NCI-H2081 treated with DMSO at 0.1 percent for 48 hours (cell line): Measurements from ENCODE around the gene BTAF1.
A peak's percentile ranks its signal among the peaks of the same experiment; 100 is the strongest.
"Not testable (repeated sequence)": the region's sequence is repeated elsewhere in the genome, so short reads cannot be mapped to it uniquely, and the experiment has no call there.

Source experiments
- DNase-seq: peaks from one replicate; lab custom pipeline; 2025; lab: John Stamatoyannopoulos, UW

Gene BTAF1

DNA sequence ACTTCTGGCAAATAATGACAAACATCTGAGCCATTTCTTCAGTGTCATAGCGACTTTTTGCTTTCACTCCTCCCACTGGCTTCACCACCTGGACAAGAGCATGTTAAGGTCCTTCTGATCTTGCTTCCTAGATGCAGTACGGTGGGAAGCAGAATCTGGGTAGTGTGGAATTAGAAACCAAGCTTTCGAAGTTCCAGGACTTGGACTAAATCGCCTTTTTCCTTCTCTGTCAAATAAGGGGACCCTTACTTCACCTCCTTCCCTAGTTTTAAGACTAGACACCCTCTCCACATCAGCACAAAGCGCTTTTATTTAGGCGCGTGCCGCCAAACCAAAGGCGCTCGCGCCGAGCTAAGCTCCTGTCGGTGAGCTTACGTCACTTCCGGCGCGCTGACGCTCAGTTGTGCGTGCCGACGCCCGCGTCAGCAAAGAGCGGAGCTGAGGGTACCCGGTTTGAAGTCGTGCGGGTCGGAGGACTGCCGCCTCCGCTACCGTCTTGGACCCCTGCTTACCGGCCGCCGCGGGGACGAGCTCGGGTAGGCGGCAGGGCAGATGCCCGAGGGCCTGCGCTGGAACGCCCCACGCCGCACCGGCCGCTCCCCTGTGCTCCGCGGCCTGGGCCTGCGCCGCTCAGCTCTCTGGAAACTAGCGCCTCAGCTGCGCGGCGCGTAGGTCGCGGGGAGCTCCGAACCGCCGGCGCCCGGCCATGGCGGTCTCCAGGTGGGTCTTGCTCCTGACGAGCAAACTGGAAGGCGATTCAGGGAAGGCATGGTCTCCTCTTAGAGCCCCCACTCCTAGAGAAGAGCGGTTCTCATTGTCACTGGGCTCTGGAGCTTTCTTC, at the start of gene BTAF1:
Gene BTAF1 (plus strand): TSS at position 400 of the 841 bp plus-strand sequence. CDS start 307 bp downstream, at position 707.
- DNase-seq: peak; percentile 38

DNA sequence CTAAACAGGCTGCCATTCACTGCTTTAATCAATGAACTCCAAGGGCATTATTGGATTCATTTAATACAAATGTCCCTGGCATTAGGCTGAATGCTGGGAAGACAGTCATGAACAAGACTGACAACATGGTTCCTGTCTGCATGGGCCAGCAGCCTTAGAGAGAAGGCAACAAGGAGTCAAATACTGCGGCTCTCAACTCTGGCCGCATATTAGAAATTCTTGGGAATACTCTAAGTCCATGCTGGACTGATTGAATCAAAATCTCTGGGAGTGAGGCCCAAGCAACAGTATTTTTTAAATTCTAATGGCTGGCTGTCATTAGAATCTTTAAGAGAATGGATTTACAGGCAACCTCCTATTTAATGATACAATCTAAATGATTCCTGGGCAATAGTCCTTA, 48.4 kb upstream of the BTAF1 start:
- no peak for DNase-seq

DNA sequence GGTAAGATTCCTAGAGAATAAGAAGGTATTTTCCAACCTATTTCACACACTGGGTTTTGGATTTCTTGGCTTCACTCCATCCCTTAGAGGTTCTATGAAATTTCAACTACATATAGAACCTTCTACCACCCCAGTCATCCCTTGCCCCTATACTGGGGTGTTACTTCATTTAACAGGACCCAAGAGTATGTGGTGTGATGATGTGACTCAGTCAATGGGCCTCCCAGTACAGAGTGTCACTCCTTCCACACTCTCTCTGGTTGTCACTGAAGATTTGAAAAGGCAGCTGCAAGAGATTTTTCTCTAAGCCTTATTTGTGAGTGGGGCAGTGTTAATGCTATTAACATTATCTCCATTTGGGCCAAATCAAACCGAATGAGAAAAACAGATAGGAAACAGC, 47.8 kb upstream of the BTAF1 start:
- no peak for DNase-seq

DNA sequence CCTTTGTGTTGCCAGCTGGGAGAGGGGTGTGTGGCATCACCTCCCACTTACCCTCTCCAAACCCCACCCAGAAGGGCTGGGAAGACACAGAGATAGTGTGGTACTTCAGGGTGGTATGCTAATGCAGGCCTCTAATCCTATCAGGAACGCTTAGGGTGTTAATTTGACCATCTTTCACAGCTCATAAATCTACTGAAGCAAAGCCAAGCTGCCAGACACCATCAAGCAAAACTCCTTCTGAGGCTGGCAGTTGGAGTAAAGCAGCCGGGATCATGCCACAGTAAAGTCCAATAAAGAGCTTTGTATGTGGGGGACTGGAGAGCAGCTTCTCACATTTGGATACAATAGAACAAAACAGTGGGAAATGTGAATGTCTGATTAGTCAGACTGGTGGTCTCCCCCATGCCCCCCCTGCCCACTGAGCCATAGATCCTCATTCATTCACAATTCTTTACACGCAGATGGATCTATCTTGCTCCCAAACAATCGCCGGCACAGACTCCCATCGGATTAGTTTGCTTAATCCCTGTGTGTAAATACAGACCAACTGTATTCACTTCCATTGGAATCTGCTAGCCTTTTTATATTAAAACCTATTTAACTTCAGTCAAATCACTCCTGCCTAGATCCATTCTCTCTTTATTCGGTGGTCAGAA, 43.9 kb upstream of the BTAF1 start:
- no peak for DNase-seq

DNA sequence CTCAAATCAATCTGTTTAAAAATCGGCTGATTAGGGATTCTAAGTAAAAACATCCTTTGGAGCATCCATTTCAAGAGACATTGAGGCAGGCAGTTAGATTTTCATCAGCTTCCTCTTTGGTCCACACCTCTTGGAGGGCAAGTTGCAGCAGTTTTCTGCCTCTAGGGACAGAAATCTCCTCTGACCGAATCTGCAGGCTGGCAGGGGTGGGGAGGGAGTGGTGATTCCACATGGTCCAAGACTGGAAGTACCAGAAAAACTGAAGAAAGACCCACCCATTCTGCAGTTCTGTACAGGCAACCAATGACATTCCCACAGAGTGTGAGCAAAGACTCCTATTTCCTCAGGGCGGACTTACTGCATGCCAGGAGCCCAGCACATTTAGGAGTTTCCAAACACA, 43.3 kb upstream of the BTAF1 start:
- no peak for DNase-seq

DNA sequence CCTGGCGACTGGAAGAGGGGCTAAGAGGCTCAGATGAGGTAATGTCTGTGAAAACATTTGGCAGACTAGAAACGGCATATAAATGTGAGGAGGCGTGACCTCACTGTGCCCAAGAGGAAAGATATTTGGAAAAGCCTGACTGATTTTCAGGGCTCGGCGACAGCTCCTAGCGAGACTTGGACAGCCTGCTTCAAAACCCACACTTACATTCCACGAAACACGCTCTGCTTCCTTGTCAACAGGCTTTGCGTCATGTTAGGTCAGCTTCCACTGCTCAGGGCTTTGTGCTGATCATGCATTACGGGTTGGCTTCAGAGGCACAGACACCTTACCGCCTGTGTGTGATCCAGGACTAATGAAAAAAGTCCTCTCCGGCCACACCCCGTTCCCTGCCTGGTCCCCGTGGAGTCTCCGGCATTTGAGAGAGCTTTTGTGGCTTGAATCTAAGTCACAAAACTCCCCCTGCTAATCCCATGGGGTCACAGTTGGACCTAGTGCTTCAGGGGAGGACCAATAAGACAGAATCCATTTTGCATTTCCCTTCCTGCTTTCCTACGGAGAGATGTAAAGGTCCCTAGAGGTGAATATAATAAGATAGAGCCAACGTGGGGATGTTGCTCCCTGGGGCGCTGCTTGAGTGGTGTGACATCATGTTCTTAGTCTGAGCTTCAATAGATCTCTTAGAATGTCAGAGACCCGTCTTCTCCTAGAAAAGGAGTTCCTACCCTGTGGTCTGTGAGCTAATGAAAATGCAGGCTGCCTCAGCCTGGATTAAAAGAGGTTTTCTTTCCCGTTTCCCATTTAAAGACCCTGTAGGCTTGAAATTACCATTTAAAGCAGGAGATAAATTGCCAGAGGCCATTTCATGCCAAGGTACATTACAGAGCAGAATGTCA, 39.8 kb upstream of the BTAF1 start:
- DNase-seq: no peak

DNA sequence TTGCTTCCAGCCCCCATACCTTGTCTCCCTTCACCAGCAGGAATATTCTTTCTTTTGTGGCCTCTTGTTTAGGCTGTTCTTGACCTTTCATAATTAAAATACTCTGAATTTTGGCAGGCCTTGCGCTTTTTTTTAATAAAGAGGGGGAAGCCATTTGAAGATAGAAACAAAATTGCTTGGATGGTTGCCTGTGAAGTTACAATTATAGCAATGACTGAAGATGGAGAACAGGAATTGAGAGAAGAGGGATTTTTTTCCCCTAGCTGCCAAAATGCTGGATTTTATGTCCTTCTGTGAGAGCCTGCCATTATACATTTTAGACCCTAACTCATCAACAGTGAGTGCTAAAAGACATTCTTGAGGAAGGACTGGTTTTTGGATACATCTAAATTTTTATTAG, 39.0 kb upstream of the BTAF1 start:
- DNase-seq: no peak

DNA sequence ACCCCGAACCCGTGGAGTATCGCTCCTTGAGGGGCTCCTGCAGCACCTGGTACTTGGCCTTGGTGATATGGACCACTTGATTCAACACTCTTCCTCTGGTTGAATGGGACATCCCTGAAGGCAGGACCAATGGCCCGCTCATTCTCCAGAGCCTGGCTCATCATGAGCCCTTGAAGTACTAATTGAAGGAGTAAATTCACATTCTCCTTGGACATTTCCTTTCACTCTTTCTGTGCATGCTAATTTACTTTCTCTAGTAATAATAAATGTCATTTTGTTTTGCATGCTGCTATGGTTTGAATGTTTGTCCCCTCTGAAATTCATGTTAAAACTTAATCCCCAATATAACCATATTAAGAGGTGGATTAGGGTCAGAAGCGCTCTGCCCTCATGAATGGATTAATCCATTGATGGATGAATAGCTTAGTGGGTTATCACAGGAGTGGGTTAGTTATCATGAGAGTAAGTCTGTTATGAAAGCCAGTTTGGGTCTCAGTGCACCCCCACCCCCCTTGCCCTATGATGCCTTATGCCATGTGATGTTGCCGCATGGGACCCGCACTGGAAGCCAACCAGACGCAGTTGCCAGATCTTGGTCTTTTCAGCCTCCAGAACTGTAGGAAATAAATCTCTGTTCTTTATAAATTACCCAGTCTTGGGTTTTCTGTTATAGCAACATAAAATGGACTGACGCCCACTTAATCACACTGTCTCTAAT, 38.0 kb upstream of the BTAF1 start:
- no peak for DNase-seq

DNA sequence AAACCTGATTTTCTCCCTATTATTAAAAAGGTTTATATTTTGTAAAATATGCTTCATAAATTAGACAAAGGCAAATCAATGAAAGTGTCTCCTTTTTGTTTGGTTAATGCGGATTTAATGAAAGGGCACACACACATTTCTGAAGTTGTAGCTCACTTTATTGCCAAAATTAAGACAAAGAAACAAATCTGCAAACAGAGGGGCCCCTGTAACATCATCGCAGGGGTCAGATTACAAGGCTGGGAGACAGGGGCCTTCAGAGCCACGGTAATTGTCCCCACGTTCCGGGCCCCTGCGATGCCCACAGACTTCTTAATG, 36.7 kb upstream of the BTAF1 start:
- DNase-seq: no peak

DNA sequence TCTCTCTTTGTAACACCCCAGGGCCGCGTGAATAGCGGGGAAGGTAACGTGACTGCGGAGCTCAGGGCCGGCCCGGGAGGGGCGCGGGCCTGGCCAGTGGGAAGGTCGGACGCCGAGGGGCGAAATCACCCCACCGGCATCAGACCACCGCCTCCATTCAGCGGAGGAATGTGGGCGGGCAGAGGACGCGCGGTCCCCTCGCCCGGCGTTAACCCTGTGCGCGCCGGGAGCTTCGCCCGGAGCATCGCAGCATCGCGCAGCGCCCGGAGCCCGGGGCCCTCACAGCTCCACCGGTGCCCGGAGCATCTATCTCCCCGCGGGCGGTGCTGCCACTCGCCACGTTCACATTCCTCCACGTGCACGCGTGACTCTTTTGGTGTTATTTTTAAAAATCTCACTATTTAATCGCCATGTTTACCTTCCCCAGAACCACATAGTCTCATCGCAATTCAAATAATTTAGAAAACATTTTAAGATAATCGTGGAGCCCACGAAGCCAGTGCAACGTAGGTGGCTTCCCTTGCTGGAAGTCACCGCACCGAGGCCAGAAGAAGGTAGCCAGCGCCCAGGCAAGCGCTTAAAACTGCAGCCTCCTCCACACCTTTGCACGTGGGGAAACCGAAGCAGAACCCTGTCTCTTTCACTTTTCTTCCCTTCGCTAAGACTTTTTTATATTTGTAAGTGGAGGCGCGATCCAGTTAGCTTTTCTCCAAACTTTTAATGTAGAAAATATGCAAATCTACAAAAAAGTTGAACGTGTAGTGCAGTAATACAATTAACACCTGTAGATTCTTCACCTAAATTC, 36.1 kb upstream of the BTAF1 start:
- no peak for DNase-seq

DNA sequence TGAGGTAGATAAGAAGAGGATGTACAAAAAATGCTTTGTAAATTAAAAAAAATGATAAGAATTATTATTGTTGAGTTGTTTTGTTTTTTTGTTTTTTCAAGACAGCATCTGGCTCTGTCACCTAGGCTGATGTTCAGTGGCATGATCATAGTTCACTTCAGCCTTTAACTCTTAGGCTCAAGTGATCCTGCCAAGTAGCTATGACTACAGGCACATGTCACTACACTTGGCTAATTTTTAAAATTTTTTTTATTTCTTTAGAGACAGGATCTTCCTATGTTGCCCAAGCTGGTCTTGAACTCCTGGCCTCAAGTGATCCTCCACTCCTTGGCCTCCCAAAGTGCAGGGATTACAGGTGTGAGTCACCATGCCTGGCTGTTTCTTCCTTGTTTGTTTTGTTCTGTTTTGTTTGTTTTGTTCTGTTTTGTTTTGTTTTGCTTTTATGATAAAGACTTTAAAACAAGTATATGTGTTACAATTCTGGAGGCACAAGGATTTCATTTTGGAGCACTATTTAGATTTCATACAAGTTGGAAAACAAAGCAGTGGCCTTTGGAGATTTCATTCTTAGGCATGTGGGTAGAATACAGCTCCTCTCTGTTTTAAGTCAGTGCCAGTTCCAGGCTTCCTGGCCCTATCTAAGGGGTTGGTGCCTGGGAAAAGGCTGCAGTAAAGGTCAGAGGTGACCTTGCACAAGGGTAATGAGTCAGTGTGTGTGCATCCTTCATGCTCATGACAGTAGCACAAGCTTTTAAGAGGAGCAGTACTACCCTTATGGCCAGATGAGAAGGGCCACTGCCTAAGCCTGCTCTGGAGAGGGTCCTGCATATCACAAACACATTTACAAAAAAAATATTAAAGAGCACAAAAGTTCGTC, 32.2 kb upstream of the BTAF1 start:
- DNase-seq: no peak

DNA sequence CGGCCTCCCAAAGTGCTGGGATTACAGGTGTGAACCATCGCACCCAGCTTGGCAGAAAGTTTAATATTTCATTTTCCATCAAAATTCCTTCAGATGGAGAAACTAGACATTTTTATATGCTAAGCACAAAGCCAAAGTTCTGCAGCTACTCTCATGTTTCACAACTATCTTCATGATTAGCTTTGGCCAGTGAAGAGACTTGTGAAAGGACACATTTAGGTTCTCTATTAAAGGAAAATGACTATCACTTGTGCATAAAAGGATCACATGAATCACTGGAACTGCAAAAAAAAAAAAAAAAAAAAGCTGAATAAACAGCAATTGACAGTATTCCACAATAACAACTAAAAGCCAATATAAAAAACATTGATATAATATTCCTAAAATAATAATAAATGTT, 30.5 kb upstream of the BTAF1 start:
- no peak for DNase-seq

DNA sequence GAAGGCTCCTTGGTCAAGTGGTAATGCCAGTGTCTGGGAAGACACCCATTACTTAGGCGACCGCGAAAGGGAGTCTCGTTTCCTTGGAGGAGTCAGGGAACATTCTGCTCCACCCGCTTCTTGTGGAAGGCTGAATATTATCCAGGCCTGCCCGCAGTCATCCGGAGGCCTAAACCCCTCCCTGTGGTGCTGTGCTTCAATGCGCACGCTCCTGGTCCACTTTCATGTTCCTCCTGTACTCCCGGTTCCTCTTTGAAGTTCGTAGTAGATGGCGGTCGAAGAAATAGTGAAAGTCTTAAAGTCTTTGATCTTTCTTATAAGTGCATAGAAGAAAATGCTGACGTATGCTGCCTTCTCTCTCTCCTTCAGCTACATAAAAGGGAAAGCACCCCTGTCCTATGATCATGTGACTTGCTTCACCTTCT, 29.3 kb upstream of the BTAF1 start:
- DNase-seq: not testable (repeated sequence)

DNA sequence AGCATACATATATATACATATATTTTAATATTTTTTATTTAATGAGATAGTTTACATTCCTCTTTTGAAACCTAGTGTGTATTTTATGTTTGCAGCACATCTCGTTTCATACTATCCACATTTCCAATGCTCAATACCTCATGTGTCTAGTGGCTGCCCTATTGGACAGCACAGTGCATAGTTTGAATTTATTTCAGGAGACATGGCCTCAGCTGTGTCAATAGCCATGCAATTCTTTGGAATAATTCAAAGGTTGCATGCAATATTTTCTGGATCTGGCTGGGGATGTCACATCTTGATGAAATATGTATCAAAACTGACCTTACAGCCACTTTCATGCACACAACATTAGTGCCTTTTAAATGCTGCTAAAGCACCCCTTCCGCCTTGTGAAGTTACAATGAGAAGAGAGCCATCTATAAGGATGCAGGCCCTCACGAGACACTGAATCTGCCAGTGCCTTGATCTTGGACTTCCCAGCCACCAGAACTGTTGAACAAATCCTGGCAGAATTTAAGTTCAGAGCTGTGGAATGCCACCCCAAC, 27.3 kb upstream of the BTAF1 start:
- DNase-seq: no peak

DNA sequence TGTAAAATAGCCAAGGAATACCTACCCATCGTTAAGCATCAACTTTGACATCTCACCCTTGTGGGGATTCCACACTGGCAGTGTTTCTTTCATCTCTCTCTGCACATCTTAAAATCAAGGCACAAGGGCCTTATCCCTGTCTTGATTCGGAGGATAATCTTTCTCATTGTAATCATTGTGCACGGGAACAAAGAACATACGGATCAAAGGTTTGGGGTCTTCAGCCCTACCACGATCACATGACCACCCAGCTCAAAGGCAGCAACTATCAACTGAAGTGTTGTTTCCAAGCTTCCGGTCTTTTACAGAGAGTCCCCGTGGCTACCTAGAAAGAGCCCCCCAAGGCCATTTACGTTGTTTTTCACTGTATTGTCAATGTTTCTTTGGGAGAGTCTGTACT, 26.1 kb upstream of the BTAF1 start:
- no peak for DNase-seq

DNA sequence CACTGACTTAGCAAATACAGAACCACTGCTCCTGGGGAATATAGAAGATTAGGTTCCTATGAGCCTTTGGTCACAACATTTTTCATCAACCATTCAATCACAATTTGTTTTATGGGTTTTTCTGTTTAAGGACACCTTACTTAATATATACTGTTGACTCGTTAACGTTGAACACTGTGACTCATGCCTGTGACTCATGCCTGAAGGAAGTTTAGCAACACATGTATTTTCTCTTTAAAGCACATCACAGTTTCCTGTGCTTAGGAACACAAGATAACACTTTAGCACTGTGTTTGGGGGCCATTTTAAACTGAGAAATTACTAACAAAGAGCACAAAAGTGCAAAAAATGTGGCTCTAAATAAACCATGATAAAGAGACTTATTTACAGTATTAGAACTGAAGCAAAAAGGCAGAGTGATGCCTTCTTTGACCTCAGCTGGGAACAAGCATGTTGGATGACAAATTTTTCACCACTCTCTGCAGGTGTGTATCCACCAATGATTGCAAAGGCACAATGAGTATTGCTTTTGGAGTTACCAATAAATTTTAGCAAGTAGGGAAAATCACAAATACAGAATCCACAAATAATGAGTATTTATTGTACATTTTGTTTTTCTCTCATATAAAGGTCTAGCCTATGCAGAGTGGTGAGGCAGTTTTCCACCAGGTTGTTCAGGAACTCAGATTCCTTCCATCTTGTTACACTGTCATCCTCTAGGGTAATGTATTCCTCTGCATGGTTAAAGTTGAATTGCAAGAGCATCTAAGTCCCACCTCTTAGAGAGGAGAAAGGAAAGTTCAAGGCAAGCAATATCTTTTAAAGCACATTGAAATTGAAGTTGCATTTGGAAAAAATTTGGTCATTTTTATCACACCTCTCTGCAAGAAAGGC, 21.5 kb upstream of the BTAF1 start:
- DNase-seq: no peak

DNA sequence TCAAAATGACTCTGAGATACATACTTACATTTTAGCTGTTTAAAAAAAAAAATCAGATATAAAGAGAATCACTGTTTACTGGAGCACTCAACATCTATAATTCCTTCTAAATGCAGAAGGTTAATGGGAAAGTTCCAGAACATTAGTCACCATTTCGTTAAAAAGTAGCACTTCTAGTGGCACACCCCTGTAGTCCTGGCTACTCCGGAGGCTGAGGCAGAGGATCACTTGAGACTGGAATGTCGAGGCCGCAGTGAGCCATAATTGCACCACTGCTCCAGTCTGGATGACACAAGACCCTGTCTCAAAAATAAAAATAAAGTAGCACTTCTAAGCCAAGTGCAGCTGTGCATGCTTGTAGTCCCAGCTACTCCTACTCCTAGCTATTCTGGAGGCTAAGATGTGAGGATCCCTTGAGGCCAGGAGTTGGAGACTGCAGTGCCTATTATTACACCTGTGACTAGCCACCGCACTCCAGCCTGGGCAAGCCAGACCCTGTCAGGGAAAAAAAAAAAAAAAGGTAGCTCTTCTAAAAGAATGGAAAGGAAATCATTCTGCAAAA, 16.5 kb upstream of the BTAF1 start:
- DNase-seq: no peak

DNA sequence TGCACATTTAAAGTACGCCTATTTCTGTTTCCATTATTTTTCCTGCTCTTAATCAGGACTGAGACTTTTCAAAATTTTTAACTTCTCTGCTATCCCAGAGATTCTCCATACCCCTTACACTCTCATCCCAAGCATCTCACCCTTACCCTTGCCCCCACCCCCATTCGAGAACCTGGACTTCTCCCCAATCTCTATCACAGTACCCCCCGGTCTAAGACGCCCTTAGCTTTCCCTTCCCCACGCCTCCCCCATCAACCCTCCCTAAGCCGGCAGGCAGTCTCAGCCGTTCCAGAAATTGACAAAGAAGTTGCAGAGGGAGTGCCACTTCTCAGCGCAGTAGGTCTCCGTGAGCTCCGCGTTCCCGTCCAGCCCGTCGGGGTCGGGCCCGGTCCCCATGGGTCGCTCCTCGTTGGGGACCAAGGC, 15.6 kb upstream of the BTAF1 start:
- no peak for DNase-seq
